ENCODE measurements around the gene SLC39A6.
"Not testable (repeated sequence)": the region's sequence is repeated elsewhere in the genome, so short reads cannot be mapped to it uniquely, and the experiment has no call there.

The SLC39A6 gene

GRCh38 chr18:36129300-36130038 is at the start of gene SLC39A6, which contains the start of gene ELP2:
Gene SLC39A6 (minus strand): TSS chr18:36129340. CDS start chr18:36127007, 2,333 bp downstream.
Gene ELP2 (plus strand): TSS chr18:36129899. CDS start chr18:36129934, 35 bp downstream.
- TF ChIP-seq GATA1 (IDR thresholded peaks at IDR 0.05; ENCODE audit: low read depth, low read length) = no peak
- TF ChIP-seq POLR2A (IDR thresholded peaks at IDR 0.05; ENCODE audit: low read length) = peak; percentile 81
- DNase-seq = peak; percentile 98 to 99

- TF ChIP-seq GATA1 (IDR thresholded peaks at IDR 0.05; ENCODE audit: low read depth, low read length) = no peak
- TF ChIP-seq POLR2A (IDR thresholded peaks at IDR 0.05; ENCODE audit: low read length) = no peak
Observed at GRCh38 chr18:36177913-36178312, 48.8 kb upstream of the SLC39A6 start.

GRCh38 chr18:36176711-36177110 is 47.6 kb upstream of the SLC39A6 start:
- TF ChIP-seq POLR2A (IDR thresholded peaks at IDR 0.05; ENCODE audit: low read length) = no peak
- TF ChIP-seq GATA1 (IDR thresholded peaks at IDR 0.05; ENCODE audit: low read depth, low read length) = no peak
- no peak for DNase-seq

More at GRCh38 chr18:36177913-36178312, 48.8 kb upstream of the SLC39A6 start:
- DNase-seq = no peak

GRCh38 chr18:36176177-36176584 is 47.0 kb upstream of the SLC39A6 start:
- DNase-seq = peak; percentile 18 to 23
- TF ChIP-seq POLR2A (IDR thresholded peaks at IDR 0.05; ENCODE audit: low read length) (no peak), GATA1 (IDR thresholded peaks at IDR 0.05; ENCODE audit: low read depth, low read length) (no peak)

- no peak for TF ChIP-seq GATA1 (IDR thresholded peaks at IDR 0.05; ENCODE audit: low read depth, low read length)
- no peak for TF ChIP-seq POLR2A (IDR thresholded peaks at IDR 0.05; ENCODE audit: low read length)
- DNase-seq = no peak
Observed at GRCh38 chr18:36175481-36175880, 46.3 kb upstream of the SLC39A6 start.

- peak in 1 of 2 experiments; percentile 15 for DNase-seq
- TF ChIP-seq GATA1 (IDR thresholded peaks at IDR 0.05; ENCODE audit: low read depth, low read length) = no peak
- TF ChIP-seq POLR2A (IDR thresholded peaks at IDR 0.05; ENCODE audit: low read length) = no peak
Observed at GRCh38 chr18:36169938-36170337, 40.8 kb upstream of the SLC39A6 start.

- not testable (repeated sequence) for DNase-seq
Observed at GRCh38 chr18:36168296-36168695, 39.2 kb upstream of the SLC39A6 start.

GRCh38 chr18:36167692-36168218 is 38.6 kb upstream of the SLC39A6 start:
- no peak for DNase-seq
- TF ChIP-seq POLR2A (IDR thresholded peaks at IDR 0.05; ENCODE audit: low read length) (no peak), GATA1 (IDR thresholded peaks at IDR 0.05; ENCODE audit: low read depth, low read length) (no peak)

- TF ChIP-seq GATA1 (IDR thresholded peaks at IDR 0.05; ENCODE audit: low read depth, low read length) (no peak), POLR2A (IDR thresholded peaks at IDR 0.05; ENCODE audit: low read length) (no peak)
- DNase-seq = no peak
Observed at GRCh38 chr18:36162981-36163380, 33.8 kb upstream of the SLC39A6 start.

GRCh38 chr18:36160959-36161371 is 31.8 kb upstream of the SLC39A6 start:
- TF ChIP-seq POLR2A (IDR thresholded peaks at IDR 0.05; ENCODE audit: low read length) (no peak), GATA1 (IDR thresholded peaks at IDR 0.05; ENCODE audit: low read depth, low read length) (no peak)
- DNase-seq = no peak

- TF ChIP-seq POLR2A (IDR thresholded peaks at IDR 0.05; ENCODE audit: low read length) (no peak), GATA1 (IDR thresholded peaks at IDR 0.05; ENCODE audit: low read depth, low read length) (no peak)
- DNase-seq = no peak
Observed at GRCh38 chr18:36158266-36158867, 29.2 kb upstream of the SLC39A6 start.

- TF ChIP-seq POLR2A (IDR thresholded peaks at IDR 0.05; ENCODE audit: low read length) (no peak), GATA1 (IDR thresholded peaks at IDR 0.05; ENCODE audit: low read depth, low read length) (no peak)
- DNase-seq = no peak
Observed at GRCh38 chr18:36157441-36157840, 28.3 kb upstream of the SLC39A6 start.

- no peak for DNase-seq
- TF ChIP-seq GATA1 (IDR thresholded peaks at IDR 0.05; ENCODE audit: low read depth, low read length) (no peak), POLR2A (IDR thresholded peaks at IDR 0.05; ENCODE audit: low read length) (no peak)
Observed at GRCh38 chr18:36155851-36156757, 27.0 kb upstream of the SLC39A6 start.

GRCh38 chr18:36153771-36154170 is 24.6 kb upstream of the SLC39A6 start:
- no peak for DNase-seq
- no peak for TF ChIP-seq POLR2A (IDR thresholded peaks at IDR 0.05; ENCODE audit: low read length)
- TF ChIP-seq GATA1 (IDR thresholded peaks at IDR 0.05; ENCODE audit: low read depth, low read length) = no peak

Measured in erythroblast (primary cell).